ENCODE data around the gene GADD45GIP1. TPM values are rescaled to one million over a fixed set of nuclear protein-coding genes. Genes with fewer than 3 reads are reported as not detected.

Gene GADD45GIP1
- total and polyA plus RNA-seq, 12 donors, result 16.5 to 213 (median 49.5) TPM

GRCh38 chr19:12949363-12950283 is 7.4 kb downstream of the GADD45GIP1 start:
- intact Hi-C loops (cut with DNase I), result no loop called here
- Histone ChIP-seq H3K27me3 (no peaks in the 10 kb centered on the region), H3K36me3 (replicated peaks in 1 of 2) (peaks cover 0 to 69% of the 10 kb centered on the region in 2 donors), H3K9me3 (replicated peaks in 1 of 3) (no peaks in the 10 kb centered on the region), H3K27ac (no peak overlapping the region), H3K4me3 (no peak overlapping the region), H3K4me1 (replicated peaks in 1 of 2) (peaks cover 15 to 41% of the 10 kb centered on the region in 2 donors)
- no peak for TF ChIP-seq POLR2A (IDR thresholded peaks at IDR 0.05)
- TF ChIP-seq, protein P1, sequence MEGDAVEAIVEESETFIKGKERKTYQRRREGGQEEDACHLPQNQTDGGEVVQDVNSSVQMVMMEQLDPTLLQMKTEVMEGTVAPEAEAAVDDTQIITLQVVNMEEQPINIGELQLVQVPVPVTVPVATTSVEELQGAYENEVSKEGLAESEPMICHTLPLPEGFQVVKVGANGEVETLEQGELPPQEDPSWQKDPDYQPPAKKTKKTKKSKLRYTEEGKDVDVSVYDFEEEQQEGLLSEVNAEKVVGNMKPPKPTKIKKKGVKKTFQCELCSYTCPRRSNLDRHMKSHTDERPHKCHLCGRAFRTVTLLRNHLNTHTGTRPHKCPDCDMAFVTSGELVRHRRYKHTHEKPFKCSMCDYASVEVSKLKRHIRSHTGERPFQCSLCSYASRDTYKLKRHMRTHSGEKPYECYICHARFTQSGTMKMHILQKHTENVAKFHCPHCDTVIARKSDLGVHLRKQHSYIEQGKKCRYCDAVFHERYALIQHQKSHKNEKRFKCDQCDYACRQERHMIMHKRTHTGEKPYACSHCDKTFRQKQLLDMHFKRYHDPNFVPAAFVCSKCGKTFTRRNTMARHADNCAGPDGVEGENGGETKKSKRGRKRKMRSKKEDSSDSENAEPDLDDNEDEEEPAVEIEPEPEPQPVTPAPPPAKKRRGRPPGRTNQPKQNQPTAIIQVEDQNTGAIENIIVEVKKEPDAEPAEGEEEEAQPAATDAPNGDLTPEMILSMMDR (IDR thresholded peaks at IDR 0.05), result no peak
- 74 to 80% (median 75%) methylated on average over 8 to 16 of the region's 16 CpGs for WGBS, 4 donors
- peak in 1 of 7 donors; percentile 35 for DNase-seq

DNA sequence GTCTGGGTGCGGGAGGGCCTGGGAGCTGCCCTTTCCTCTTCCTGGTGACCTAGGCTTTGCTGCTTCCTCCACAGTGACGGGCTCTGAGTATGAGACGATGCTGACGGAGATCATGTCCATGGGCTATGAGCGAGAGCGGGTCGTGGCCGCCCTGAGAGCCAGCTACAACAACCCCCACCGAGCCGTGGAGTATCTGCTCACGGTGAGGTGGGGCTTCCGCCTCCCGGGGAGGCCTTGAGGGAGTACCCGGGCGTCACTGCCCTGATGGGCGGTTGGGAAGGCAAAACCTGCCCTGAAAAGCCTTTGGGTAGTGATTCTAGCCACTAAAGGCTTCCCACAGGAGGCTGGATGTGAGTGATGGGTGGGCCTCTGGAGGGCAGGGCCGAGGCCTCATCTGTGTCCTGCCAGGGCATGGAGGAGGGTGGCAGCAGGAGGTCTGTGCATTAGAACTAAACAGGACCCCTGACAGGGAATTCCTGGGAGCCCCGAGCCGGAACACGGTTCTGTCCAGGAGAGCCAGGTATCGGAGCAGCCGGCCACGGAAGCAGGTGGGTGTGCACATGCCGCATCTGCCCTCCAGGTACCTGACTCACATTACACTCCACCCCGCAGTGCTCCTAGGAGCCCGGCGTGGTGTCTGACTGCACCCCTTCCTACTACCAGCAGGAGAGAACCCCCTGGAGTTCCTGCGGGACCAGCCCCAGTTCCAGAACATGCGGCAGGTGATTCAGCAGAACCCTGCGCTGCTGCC is 8.2 kb downstream of the GADD45GIP1 start:
- DNase-seq, result peak in 1 of 7 donors; percentile 36
- TF ChIP-seq POLR2A (IDR thresholded peaks at IDR 0.05), result no peak
- TF ChIP-seq, protein P1 (IDR thresholded peaks at IDR 0.05), result no peak
- no peak overlapping the region for H3K4me3 ChIP-seq
- intact Hi-C loops (cut with DNase I), result no loop called here
- 75 to 90% (median 86%) methylated on average over 8 to 30 of the region's 30 CpGs for WGBS, 4 donors
- no peaks in the 10 kb centered on the region for H3K9me3 ChIP-seq (replicated peaks in 1 of 3)
- H3K4me1 ChIP-seq (replicated peaks in 1 of 2), result peaks cover 15 to 32% of the 10 kb centered on the region in 2 donors
- no peak overlapping the region for H3K27ac ChIP-seq
- peaks cover 0 to 68% of the 10 kb centered on the region in 2 donors for H3K36me3 ChIP-seq (replicated peaks in 1 of 2)
- H3K27me3 ChIP-seq, result no peaks in the 10 kb centered on the region

DNA sequence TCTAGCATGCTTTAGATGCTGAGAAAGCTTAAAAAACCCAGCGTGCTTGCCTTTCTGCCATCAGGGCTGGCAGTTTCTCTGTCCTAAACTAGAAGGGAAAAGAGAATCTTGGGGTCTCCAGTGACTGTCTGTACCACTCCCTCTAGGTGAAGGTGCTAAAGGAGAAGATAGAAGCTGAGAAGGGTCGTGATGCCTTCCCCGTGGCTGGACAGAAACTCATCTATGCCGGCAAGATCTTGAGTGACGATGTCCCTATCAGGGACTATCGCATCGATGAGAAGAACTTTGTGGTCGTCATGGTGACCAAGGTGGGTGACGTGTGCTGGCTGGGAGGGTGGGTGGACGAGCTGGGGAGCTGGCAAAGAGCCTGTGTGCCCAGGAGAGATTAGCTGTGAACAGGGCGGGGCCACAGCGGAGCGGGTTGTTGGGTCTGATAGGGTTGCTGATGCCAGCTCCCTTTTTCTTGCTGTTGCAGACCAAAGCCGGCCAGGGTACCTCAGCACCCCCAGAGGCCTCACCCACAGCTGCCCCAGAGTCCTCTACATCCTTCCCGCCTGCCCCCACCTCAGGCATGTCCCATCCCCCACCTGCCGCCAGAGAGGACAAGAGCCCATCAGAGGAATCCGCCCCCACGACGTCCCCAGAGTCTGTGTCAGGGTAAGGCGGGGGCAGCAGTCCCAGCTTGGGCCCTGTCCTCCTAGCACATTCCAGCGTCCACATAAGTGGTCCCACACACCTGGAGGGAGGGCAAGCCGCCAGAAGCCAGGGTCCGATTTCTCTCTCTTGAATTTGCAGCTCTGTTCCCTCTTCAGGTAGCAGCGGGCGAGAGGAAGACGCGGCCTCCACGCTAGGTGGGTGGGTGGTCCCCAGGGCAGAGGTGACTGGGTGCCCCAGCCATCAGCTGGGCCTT is 9.1 kb downstream of the GADD45GIP1 start:
- TF ChIP-seq, protein P1 (IDR thresholded peaks at IDR 0.05), result no peak
- TF ChIP-seq POLR2A (IDR thresholded peaks at IDR 0.05), result no peak
- intact Hi-C loops (cut with DNase I), result no loop called here
- H3K9me3 ChIP-seq (replicated peaks in 1 of 3), result no peaks in the 10 kb centered on the region
- peak in 1 of 7 donors; percentile 51 for DNase-seq
- H3K4me1 ChIP-seq (replicated peaks in 1 of 2), result peaks cover 8 to 28% of the 10 kb centered on the region in 2 donors
- peaks cover 0 to 70% of the 10 kb centered on the region in 2 donors for H3K36me3 ChIP-seq (replicated peaks in 1 of 2)
- H3K27me3 ChIP-seq, result no peaks in the 10 kb centered on the region
- H3K27ac ChIP-seq, result no peak overlapping the region
- 83 to 87% (median 86%) methylated on average over 21 to 28 of the region's 28 CpGs for WGBS, 4 donors
- no peak overlapping the region for H3K4me3 ChIP-seq
